ENCODE results near the gene ANKS1A.

GRCh38 chr6:35105078-35105477 lies 216.0 kb downstream of the ANKS1A start:
- TF ChIP-seq, protein P1, sequence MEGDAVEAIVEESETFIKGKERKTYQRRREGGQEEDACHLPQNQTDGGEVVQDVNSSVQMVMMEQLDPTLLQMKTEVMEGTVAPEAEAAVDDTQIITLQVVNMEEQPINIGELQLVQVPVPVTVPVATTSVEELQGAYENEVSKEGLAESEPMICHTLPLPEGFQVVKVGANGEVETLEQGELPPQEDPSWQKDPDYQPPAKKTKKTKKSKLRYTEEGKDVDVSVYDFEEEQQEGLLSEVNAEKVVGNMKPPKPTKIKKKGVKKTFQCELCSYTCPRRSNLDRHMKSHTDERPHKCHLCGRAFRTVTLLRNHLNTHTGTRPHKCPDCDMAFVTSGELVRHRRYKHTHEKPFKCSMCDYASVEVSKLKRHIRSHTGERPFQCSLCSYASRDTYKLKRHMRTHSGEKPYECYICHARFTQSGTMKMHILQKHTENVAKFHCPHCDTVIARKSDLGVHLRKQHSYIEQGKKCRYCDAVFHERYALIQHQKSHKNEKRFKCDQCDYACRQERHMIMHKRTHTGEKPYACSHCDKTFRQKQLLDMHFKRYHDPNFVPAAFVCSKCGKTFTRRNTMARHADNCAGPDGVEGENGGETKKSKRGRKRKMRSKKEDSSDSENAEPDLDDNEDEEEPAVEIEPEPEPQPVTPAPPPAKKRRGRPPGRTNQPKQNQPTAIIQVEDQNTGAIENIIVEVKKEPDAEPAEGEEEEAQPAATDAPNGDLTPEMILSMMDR (tag by site-specific recombination; IDR thresholded peaks at IDR 0.05), result no peak
- TF ChIP-seq ZNF10 (tag by site-specific recombination; IDR thresholded peaks at IDR 0.05), result no peak
- TF ChIP-seq YY1 (tag by site-specific recombination; IDR thresholded peaks at IDR 0.05), result no peak
- no peak for TF ChIP-seq ZNF830 (tag by site-specific recombination; IDR thresholded peaks at IDR 0.05; ENCODE audit: low read depth)
- TF ChIP-seq SP2 (tag by site-specific recombination; IDR thresholded peaks at IDR 0.05), result no peak
- no peak for TF ChIP-seq ZNF792 (tag by site-specific recombination; IDR thresholded peaks at IDR 0.05)
- TF ChIP-seq, protein P2, sequence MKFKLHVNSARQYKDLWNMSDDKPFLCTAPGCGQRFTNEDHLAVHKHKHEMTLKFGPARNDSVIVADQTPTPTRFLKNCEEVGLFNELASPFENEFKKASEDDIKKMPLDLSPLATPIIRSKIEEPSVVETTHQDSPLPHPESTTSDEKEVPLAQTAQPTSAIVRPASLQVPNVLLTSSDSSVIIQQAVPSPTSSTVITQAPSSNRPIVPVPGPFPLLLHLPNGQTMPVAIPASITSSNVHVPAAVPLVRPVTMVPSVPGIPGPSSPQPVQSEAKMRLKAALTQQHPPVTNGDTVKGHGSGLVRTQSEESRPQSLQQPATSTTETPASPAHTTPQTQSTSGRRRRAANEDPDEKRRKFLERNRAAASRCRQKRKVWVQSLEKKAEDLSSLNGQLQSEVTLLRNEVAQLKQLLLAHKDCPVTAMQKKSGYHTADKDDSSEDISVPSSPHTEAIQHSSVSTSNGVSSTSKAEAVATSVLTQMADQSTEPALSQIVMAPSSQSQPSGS (tag by site-specific recombination; IDR thresholded peaks at IDR 0.05; ENCODE audit: low read depth), result no peak
- no peak for TF ChIP-seq ZNF114 (tag by site-specific recombination; IDR thresholded peaks at IDR 0.05)
- TF ChIP-seq, protein P3, sequence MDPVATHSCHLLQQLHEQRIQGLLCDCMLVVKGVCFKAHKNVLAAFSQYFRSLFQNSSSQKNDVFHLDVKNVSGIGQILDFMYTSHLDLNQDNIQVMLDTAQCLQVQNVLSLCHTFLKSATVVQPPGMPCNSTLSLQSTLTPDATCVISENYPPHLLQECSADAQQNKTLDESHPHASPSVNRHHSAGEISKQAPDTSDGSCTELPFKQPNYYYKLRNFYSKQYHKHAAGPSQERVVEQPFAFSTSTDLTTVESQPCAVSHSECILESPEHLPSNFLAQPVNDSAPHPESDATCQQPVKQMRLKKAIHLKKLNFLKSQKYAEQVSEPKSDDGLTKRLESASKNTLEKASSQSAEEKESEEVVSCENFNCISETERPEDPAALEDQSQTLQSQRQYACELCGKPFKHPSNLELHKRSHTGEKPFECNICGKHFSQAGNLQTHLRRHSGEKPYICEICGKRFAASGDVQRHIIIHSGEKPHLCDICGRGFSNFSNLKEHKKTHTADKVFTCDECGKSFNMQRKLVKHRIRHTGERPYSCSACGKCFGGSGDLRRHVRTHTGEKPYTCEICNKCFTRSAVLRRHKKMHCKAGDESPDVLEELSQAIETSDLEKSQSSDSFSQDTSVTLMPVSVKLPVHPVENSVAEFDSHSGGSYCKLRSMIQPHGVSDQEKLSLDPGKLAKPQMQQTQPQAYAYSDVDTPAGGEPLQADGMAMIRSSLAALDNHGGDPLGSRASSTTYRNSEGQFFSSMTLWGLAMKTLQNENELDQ (tag by site-specific recombination; IDR thresholded peaks at IDR 0.05; ENCODE audit: low read depth), result no peak
- TF ChIP-seq, protein P4, sequence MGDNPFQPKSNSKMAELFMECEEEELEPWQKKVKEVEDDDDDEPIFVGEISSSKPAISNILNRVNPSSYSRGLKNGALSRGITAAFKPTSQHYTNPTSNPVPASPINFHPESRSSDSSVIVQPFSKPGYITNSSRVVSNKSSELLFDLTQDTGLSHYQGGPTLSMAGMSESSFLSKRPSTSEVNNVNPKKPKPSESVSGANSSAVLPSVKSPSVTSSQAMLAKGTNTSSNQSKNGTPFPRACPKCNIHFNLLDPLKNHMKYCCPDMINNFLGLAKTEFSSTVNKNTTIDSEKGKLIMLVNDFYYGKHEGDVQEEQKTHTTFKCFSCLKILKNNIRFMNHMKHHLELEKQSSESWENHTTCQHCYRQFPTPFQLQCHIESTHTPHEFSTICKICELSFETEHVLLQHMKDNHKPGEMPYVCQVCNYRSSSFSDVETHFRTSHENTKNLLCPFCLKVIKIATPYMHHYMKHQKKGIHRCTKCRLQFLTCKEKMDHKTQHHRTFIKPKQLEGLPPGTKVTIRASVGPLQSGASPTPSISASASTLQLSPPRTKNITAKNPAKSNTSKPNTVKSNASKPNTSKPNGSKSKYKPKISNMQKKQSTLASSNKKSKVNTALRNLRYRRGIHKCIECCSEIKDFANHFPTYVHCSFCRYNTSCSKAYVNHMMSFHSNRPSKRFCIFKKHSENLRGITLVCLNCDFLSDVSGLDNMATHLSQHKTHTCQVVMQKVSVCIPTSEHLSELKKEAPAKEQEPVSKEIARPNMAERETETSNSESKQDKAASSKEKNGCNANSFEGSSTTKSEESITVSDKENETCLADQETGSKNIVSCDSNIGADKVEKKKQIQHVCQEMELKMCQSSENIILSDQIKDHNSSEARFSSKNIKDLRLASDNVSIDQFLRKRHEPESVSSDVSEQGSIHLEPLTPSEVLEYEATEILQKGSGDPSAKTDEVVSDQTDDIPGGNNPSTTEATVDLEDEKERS (tag by site-specific recombination; IDR thresholded peaks at IDR 0.05), result no peak
- no peak for TF ChIP-seq ZNF473 (tag by site-specific recombination; IDR thresholded peaks at IDR 0.05)
- no peak for TF ChIP-seq KLF1 (tag by site-specific recombination; IDR thresholded peaks at IDR 0.05)
- TF ChIP-seq, protein P5, sequence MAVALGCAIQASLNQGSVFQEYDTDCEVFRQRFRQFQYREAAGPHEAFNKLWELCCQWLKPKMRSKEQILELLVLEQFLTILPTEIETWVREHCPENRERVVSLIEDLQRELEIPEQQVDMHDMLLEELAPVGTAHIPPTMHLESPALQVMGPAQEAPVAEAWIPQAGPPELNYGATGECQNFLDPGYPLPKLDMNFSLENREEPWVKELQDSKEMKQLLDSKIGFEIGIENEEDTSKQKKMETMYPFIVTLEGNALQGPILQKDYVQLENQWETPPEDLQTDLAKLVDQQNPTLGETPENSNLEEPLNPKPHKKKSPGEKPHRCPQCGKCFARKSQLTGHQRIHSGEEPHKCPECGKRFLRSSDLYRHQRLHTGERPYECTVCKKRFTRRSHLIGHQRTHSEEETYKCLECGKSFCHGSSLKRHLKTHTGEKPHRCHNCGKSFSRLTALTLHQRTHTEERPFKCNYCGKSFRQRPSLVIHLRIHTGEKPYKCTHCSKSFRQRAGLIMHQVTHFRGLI (tag by site-specific recombination; IDR thresholded peaks at IDR 0.05), result no peak
- no peak for TF ChIP-seq ZSCAN23 (tag by site-specific recombination; IDR thresholded peaks at IDR 0.05)

All from HEK293 (cell line).